Ovary (tissue), 9 donors: ENCODE data around the gene INPP5E. TPM values are rescaled to one million over a fixed set of nuclear protein-coding genes. Genes with fewer than 3 reads are reported as not detected.

Experiments
- DNase-seq, 5 donors: peaks; one replicate each; pipeline ENCODE4 v3.0.0-alpha.2; 2019 to 2020
- H3K27ac ChIP-seq, 2 donors: fragments of 200-600 bp; one replicate each; pipeline versions ENCODE4 v1.5.1 to v1.8.0; 2019 to 2022
- H3K27me3 ChIP-seq: fragments of 200-600 bp; one replicate; pipeline ENCODE4 v1.8.0; 2022
- H3K36me3 ChIP-seq: fragments of 200-600 bp; sonication (generic); one replicate; pipeline ENCODE4 v1.5.1; 2019
- H3K4me1 ChIP-seq: one replicate; pipeline ENCODE4 v1.8.1; 2013; ENCODE audit warnings: mild to moderate bottlenecking, moderate library complexity; ENCODE audit not compliant: insufficient read depth
- H3K4me3 ChIP-seq: fragments of 200-600 bp; sonication (generic); one replicate; pipeline ENCODE4 v1.5.1; 2017
- H3K9me3 ChIP-seq, 2 donors: fragments of 200-600 bp in 1 of 2; sonication (generic) in 1 of 2; one replicate each; pipeline versions ENCODE4 v1.5.1 to v1.8.1; 2013 to 2019; ENCODE audit warnings: mild to moderate bottlenecking in 1 of 2, moderate library complexity in 1 of 2
- CTCF ChIP-seq, 3 donors: fragments of 450-650 bp in 2 of 3; fragments of 200-600 bp in 1 of 3; IDR thresholded peaks; one replicate each; pipeline versions ENCODE4 v1.5.1 to v1.8.0; 2016 to 2022; ENCODE audit warnings: antibody characterized with exemption in 3 of 3, mild to moderate bottlenecking in 1 of 3
- EP300 ChIP-seq: sonication (generic); formaldehyde crosslinking; IDR thresholded peaks from one replicate; pipeline ENCODE4 v1.6.1; 2017; ENCODE audit warnings: antibody characterized with exemption
- POLR2A ChIP-seq: fragments of 450-650 bp; IDR thresholded peaks from one replicate; pipeline ENCODE4 v1.6.1; 2017; ENCODE audit warnings: antibody characterized with exemption, mild to moderate bottlenecking, moderate library complexity
- WGBS, 3 donors: extraction: QIAGEN DNeasy Blood & Tissue Kit in 1 of 3; methylation state at CpG; one replicate each; pipeline versions ENCODE4 v1.1.5 to v1.1.7; 2013 to 2017; 5-methylcytosine and 5-hydroxymethylcytosine counted together
- intact Hi-C, 4 donors: fragments of 100-400 bp; cut with DNase I; formaldehyde crosslinking; loops; one replicate each; pipeline versions ENCODE4 v1.11.0 to v1.15.1; 2022 to 2023
- polyA plus RNA-seq, 2 donors: library from polyadenylated mRNA; stranded (reverse); fragments of 200-250 nt in 1 of 2; fragments of 350-450 nt in 1 of 2; fragmentation: Illumina TruSeq in 1 of 2; extraction: RNeasy Lipid Tissue Mini Kit (QIAGEN cat#74804) in 1 of 2; gene quantifications; one replicate each; pipeline ENCODE4 v1.2.3, GENCODE V29; 2013 to 2014
- total RNA-seq, 7 donors: library from RNA; depleted of rRNA in 2 of 7; stranded (reverse); fragments of >200 nt in 2 of 7; fragmentation: NEBNext Ultra II Directional in 3 of 7; extraction: Animal tissue kit (Norgen Biotek cat#: 25700) in 3 of 7; gene quantifications; one replicate each; pipeline versions ENCODE4 v1.1.0 to v1.2.4, GENCODE V29; 2016 to 2023
- donor health status: DM: no; HTN: no; CAD: no; lungs with moderate emphysema.
- donor health status: DM: no; HTN: no; CAD: no.
- donor health status: Bipolar disorder and iron deficiency.
- donor health status: DM: yes; HTN: yes; CAD: no.
- donor health status: DM: no; HTN: no; CAD: no.
- donor health status: DM: yes; HTN: yes; CAD: no.

The INPP5E gene
- total and polyA plus RNA-seq, 9 donors: 3.4 to 18.5 (median 15.0) TPM

DNA sequence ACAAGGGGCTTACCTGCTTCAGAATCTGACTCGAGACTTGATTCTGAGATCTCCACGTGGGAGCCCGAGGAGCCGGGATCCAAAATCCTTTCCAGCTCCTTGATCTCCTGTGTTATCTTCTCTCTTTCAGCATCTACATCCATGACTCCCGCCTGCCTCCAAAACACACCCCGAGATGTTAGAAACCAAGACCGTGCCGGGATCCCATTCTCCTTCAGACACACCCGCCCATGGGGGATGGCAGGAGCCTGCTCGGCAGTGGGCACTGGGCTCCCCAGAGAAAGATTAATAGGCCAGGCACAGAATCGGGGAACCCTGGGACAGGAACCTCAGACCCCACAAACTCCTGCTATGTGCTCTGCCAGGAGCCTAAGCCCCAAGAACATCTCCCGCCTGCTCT, 41.4 kb downstream of the INPP5E start:
- 88 to 90% (median 89%) methylated on average over 12 of the region's 12 CpGs for WGBS, 3 donors

GRCh38 chr9:136397643-136398042, 42.0 kb downstream of the INPP5E start:
- TF ChIP-seq POLR2A (no peak), EP300 (no peak), CTCF (IDR thresholded peaks at IDR 0.05) (no peak)
- H3K27ac ChIP-seq: no peak overlapping the region
- no peak for DNase-seq
- no peaks in the 10 kb centered on the region for H3K27me3 ChIP-seq
- no peaks in the 10 kb centered on the region for H3K36me3 ChIP-seq
- no peak overlapping the region for H3K4me3 ChIP-seq
- H3K9me3 ChIP-seq: no peaks in the 10 kb centered on the region
- intact Hi-C loops: no loop called here
- WGBS, 3 donors: 42 to 90% (median 75%) methylated on average over 2 to 6 of the region's 6 CpGs
- H3K4me1 ChIP-seq: peaks cover 13% of the 10 kb centered on the region

More for the DNA sequence above, 41.4 kb downstream of the INPP5E start:
- Histone ChIP-seq H3K27ac (no peak overlapping the region), H3K4me3 (no peak overlapping the region), H3K36me3 (no peaks in the 10 kb centered on the region), H3K27me3 (no peaks in the 10 kb centered on the region), H3K4me1 (peaks cover 13% of the 10 kb centered on the region), H3K9me3 (no peaks in the 10 kb centered on the region)
- DNase-seq: no peak
- intact Hi-C loops: no loop called here
- TF ChIP-seq EP300: no peak

DNA sequence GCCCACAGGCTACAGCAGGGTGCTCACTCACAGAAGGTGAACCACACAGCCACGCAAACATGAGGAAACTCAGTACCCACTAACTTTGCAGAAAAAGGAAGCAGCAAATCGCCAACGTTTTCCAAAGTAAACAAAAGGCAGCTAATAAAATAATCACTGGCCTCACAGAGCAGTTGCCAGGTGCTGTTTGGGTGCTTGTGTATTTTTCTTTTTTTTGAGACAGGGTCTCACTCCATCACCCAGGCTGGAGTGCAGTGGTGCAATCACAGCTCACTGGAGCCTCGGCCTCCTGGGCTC, 43.5 kb downstream of the INPP5E start:
- no peak for DNase-seq
- no peaks in the 10 kb centered on the region for H3K27me3 ChIP-seq
- no peak overlapping the region for H3K4me3 ChIP-seq
- peaks cover 13% of the 10 kb centered on the region for H3K4me1 ChIP-seq
- no peaks in the 10 kb centered on the region for H3K36me3 ChIP-seq
- no peak for TF ChIP-seq CTCF (IDR thresholded peaks at IDR 0.05)
- no peak overlapping the region for H3K27ac ChIP-seq
- intact Hi-C loops: no loop called here
- no peaks in the 10 kb centered on the region for H3K9me3 ChIP-seq
- 79 to 85% (median 83%) methylated on average over 4 of the region's 4 CpGs for WGBS, 3 donors

- Histone ChIP-seq H3K27ac (no peak overlapping the region), H3K27me3 (no peaks in the 10 kb centered on the region), H3K4me3 (no peak overlapping the region), H3K36me3 (no peaks in the 10 kb centered on the region), H3K9me3 (no peaks in the 10 kb centered on the region), H3K4me1 (peaks cover 13% of the 10 kb centered on the region)
- DNase-seq: peak in 1 of 5 donors; percentile 19
- intact Hi-C loops: no loop called here
- 81 to 84% (median 82%) methylated on average over 26 of the region's 26 CpGs for WGBS, 3 donors
- TF ChIP-seq EP300 (no peak), POLR2A (no peak), CTCF (IDR thresholded peaks at IDR 0.05) (no peak)
These were observed 44.1 kb downstream of the INPP5E start for GRCh38 chr9:136395345-136396218.

- no peaks in the 10 kb centered on the region for H3K9me3 ChIP-seq
- H3K27ac ChIP-seq: no peak overlapping the region
- TF ChIP-seq CTCF (IDR thresholded peaks at IDR 0.05) (no peak), POLR2A (no peak), EP300 (no peak)
- no peaks in the 10 kb centered on the region for H3K36me3 ChIP-seq
- H3K4me3 ChIP-seq: no peak overlapping the region
- H3K4me1 ChIP-seq: peaks cover 9% of the 10 kb centered on the region
- intact Hi-C loops: no loop called here
- 81 to 88% (median 85%) methylated on average over 11 to 13 of the region's 13 CpGs for WGBS, 3 donors
- no peak for DNase-seq
- H3K27me3 ChIP-seq: no peaks in the 10 kb centered on the region
These were observed 44.7 kb downstream of the INPP5E start for GRCh38 chr9:136395020-136395340.
